ENCODE data around the gene ZDHHC7.

ZDHHC7 gene

GRCh38 chr16:84986879-84987278 is 24.5 kb downstream of the ZDHHC7 start:
- TF ChIP-seq GATA1 (IDR thresholded peaks at IDR 0.05; ENCODE audit: low read depth, low read length): no peak
- no peak for TF ChIP-seq POLR2A (IDR thresholded peaks at IDR 0.05; ENCODE audit: low read length)

GRCh38 chr16:84986102-84986501 is 25.2 kb downstream of the ZDHHC7 start:
- TF ChIP-seq POLR2A (IDR thresholded peaks at IDR 0.05; ENCODE audit: low read length): no peak
- TF ChIP-seq GATA1 (IDR thresholded peaks at IDR 0.05; ENCODE audit: low read depth, low read length): no peak
- no peak for DNase-seq

More at GRCh38 chr16:84986879-84987278, 24.5 kb downstream of the ZDHHC7 start:
- DNase-seq: no peak

GRCh38 chr16:84985079-84986065 is 26.0 kb downstream of the ZDHHC7 start:
- DNase-seq: no peak
- TF ChIP-seq POLR2A (IDR thresholded peaks at IDR 0.05; ENCODE audit: low read length): no peak
- TF ChIP-seq GATA1 (IDR thresholded peaks at IDR 0.05; ENCODE audit: low read depth, low read length): no peak

- DNase-seq: peak; percentile 36 to 40
- TF ChIP-seq POLR2A (IDR thresholded peaks at IDR 0.05; ENCODE audit: low read length) (no peak), GATA1 (IDR thresholded peaks at IDR 0.05; ENCODE audit: low read depth, low read length) (no peak)
These were observed 28.9 kb downstream of the ZDHHC7 start for GRCh38 chr16:84982434-84982833.

- TF ChIP-seq GATA1 (IDR thresholded peaks at IDR 0.05; ENCODE audit: low read depth, low read length) (no peak), POLR2A (IDR thresholded peaks at IDR 0.05; ENCODE audit: low read length) (no peak)
- DNase-seq: no peak
These were observed 31.8 kb downstream of the ZDHHC7 start for GRCh38 chr16:84979516-84979915.

- DNase-seq: no peak
- TF ChIP-seq GATA1 (IDR thresholded peaks at IDR 0.05; ENCODE audit: low read depth, low read length) (no peak), POLR2A (IDR thresholded peaks at IDR 0.05; ENCODE audit: low read length) (no peak)
These were observed 34.5 kb downstream of the ZDHHC7 start for GRCh38 chr16:84976644-84977400.

- no peak for DNase-seq
- TF ChIP-seq POLR2A (IDR thresholded peaks at IDR 0.05; ENCODE audit: low read length) (no peak), GATA1 (IDR thresholded peaks at IDR 0.05; ENCODE audit: low read depth, low read length) (no peak)
These were observed 35.8 kb downstream of the ZDHHC7 start for GRCh38 chr16:84975522-84975921.

- no peak for DNase-seq
- TF ChIP-seq POLR2A (IDR thresholded peaks at IDR 0.05; ENCODE audit: low read length) (no peak), GATA1 (IDR thresholded peaks at IDR 0.05; ENCODE audit: low read depth, low read length) (no peak)
These were observed 36.3 kb downstream of the ZDHHC7 start for GRCh38 chr16:84975066-84975465.

- DNase-seq: no peak
These were observed 37.4 kb downstream of the ZDHHC7 start for GRCh38 chr16:84973776-84974523.

GRCh38 chr16:84973236-84973635 is 38.1 kb downstream of the ZDHHC7 start:
- no peak for DNase-seq
- TF ChIP-seq POLR2A (IDR thresholded peaks at IDR 0.05; ENCODE audit: low read length) (no peak), GATA1 (IDR thresholded peaks at IDR 0.05; ENCODE audit: low read depth, low read length) (no peak)

More at GRCh38 chr16:84973776-84974523, 37.4 kb downstream of the ZDHHC7 start:
- no peak for TF ChIP-seq POLR2A (IDR thresholded peaks at IDR 0.05; ENCODE audit: low read length)
- no peak for TF ChIP-seq GATA1 (IDR thresholded peaks at IDR 0.05; ENCODE audit: low read depth, low read length)

- DNase-seq: peak; percentile 86 to 93
- TF ChIP-seq POLR2A (IDR thresholded peaks at IDR 0.05; ENCODE audit: low read length): no peak
- no peak for TF ChIP-seq GATA1 (IDR thresholded peaks at IDR 0.05; ENCODE audit: low read depth, low read length)
These were observed 40.7 kb downstream of the ZDHHC7 start for GRCh38 chr16:84970447-84971127.

GRCh38 chr16:84967828-84968227 is 43.5 kb downstream of the ZDHHC7 start:
- no peak for DNase-seq
- TF ChIP-seq GATA1 (IDR thresholded peaks at IDR 0.05; ENCODE audit: low read depth, low read length): no peak
- TF ChIP-seq POLR2A (IDR thresholded peaks at IDR 0.05; ENCODE audit: low read length): no peak

All from erythroblast (primary cell).